Upper lobe of left lung (tissue), 4 donors: ENCODE data around the gene ARHGEF1.

Source experiments
- CTCF ChIP-seq, 6 experiments: fragments of 450-650 bp in 4 of 6; fragments of 200-600 bp in 2 of 6; sonication (generic) in 2 of 6; IDR thresholded peaks; one replicate each; pipeline ENCODE4 v1.5.1; 2016 to 2019; ENCODE audit warnings: antibody characterized with exemption in 6 of 6
- EP300 ChIP-seq, 4 donors: sonication (generic); formaldehyde crosslinking; IDR thresholded peaks; one replicate each; pipeline ENCODE4 v1.5.1; 2017; ENCODE audit warnings: antibody characterized with exemption in 4 of 4, control low read depth in 2 of 4
- POLR2AphosphoS5 ChIP-seq, 2 donors: sonication (generic); formaldehyde crosslinking; IDR thresholded peaks; one replicate each; pipeline ENCODE4 v1.5.1; 2017; ENCODE audit warnings: antibody characterized with exemption in 2 of 2

- TF ChIP-seq CTCF (IDR thresholded peaks at IDR 0.05) (no peak), EP300 (IDR thresholded peaks at IDR 0.05) (no peak), POLR2AphosphoS5 (IDR thresholded peaks at IDR 0.05) (no peak)
These were observed 19.6 kb upstream of the ARHGEF1 start for GRCh38 chr19:41863209-41863931.
